Loucy (cell line): ENCODE results near the gene HK1.
"Not testable (repeated sequence)": the region's sequence is repeated elsewhere in the genome, so short reads cannot be mapped to it uniquely, and the experiment has no call there.

Experiments
- H2AFZ ChIP-seq: fragments of 200-600 bp; sonication (generic); 2 replicates; pipeline ENCODE4 v1.6.0; 2016; ENCODE audit warnings: antibody characterized with exemption, mild to moderate bottlenecking, low read length, moderate library complexity
- H3F3A ChIP-seq: fragments of 200-600 bp; 2 replicates; pipeline ENCODE4 v1.6.0; 2016; ENCODE audit warnings: antibody characterized with exemption, low read depth, mild to moderate bottlenecking
- H3K27me3 ChIP-seq: fragments of 200-600 bp; sonication (generic); 2 replicates; pipeline ENCODE4 v1.6.1; 2014; ENCODE audit warnings: low read length, mild to moderate bottlenecking; ENCODE audit not compliant: insufficient read depth, poor library complexity, severe bottlenecking
- H3K36me3 ChIP-seq: fragments of 200-600 bp; sonication (generic); 2 replicates; pipeline ENCODE4 v1.6.1; 2016; ENCODE audit warnings: low read length; ENCODE audit not compliant: insufficient read depth
- H3K4me1 ChIP-seq: fragments of 200-600 bp; sonication (generic); 2 replicates; pipeline ENCODE4 v1.5.1; 2014; ENCODE audit warnings: low read length, mild to moderate bottlenecking; ENCODE audit not compliant: insufficient read depth, poor library complexity, severe bottlenecking
- H3K4me2 ChIP-seq: fragments of 200-600 bp; sonication (generic); 2 replicates; pipeline ENCODE4 v1.6.0; 2014; ENCODE audit warnings: antibody characterized with exemption, low read length, low read depth, mild to moderate bottlenecking; ENCODE audit not compliant: poor library complexity, severe bottlenecking
- H3K4me3 ChIP-seq: fragments of 200-600 bp; sonication (generic); 2 replicates; pipeline ENCODE4 v1.5.1; 2014; ENCODE audit warnings: low read length, mild to moderate bottlenecking, mixed read lengths; ENCODE audit not compliant: poor library complexity, severe bottlenecking
- H3K79me2 ChIP-seq: fragments of 200-600 bp; sonication (generic); 2 replicates; pipeline ENCODE4 v1.6.1; 2014; ENCODE audit warnings: low read length; ENCODE audit not compliant: insufficient read depth
- H3K9ac ChIP-seq: fragments of 200-600 bp; sonication (generic); 2 replicates; pipeline ENCODE4 v1.6.0; 2014; ENCODE audit warnings: mild to moderate bottlenecking, low read depth, low read length, moderate library complexity; ENCODE audit not compliant: poor library complexity, severe bottlenecking
- H3K9me2 ChIP-seq: fragments of 200-600 bp; sonication (generic); replicated peaks from 2 replicates; pipeline ENCODE4 v1.6.1; 2016; ENCODE audit warnings: low read depth, low read length, mixed read lengths
- H3K9me3 ChIP-seq: fragments of 200-600 bp; sonication (generic); 2 replicates; pipeline ENCODE4 v1.6.1; 2014; ENCODE audit warnings: mild to moderate bottlenecking, antibody characterized with exemption, low read length, low read depth; ENCODE audit not compliant: insufficient read depth
- H4K20me1 ChIP-seq: fragments of 200-600 bp; sonication (generic); 2 replicates; pipeline ENCODE4 v1.6.0; 2014; ENCODE audit warnings: antibody characterized with exemption, low read length, mild to moderate bottlenecking; ENCODE audit not compliant: insufficient read depth, poor library complexity, severe bottlenecking
- EZH2phosphoT487 ChIP-seq: fragments of 200-600 bp; IDR thresholded peaks from 2 replicates; pipeline ENCODE4 v1.6.1; 2018; ENCODE audit warnings: antibody characterized with exemption, mild to moderate bottlenecking, moderate library complexity, borderline replicate concordance
- TF ChIP-seq, protein P1 (sequence below): fragments of 200-600 bp; sonication (generic); conservative IDR thresholded peaks from 2 replicates; pipeline ENCODE4 v1.5.1; 2014; ENCODE audit warnings: mild to moderate bottlenecking, antibody characterized with exemption, low read length

HK1 gene

DNA sequence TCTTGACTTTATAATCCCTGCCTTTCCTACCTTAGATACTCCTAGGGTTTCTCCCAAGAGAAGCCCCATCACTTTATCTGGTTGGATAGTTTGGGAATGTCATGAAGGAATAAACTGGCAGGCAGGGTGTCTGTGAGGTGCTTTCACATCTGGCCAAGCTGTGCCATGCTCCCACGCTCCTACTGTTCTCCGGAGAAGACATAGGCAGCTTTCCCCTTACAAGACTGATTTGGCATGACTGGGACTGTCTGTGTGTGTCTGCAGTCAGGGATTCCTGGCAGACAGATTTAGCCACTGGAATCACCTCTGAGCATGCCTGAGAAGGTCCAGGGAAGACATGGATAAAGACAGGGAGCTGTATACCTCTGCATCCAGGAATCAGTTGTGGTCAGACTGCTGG, 45.3 kb downstream of the HK1 start:
- H3K36me3 ChIP-seq: no peaks in the 10 kb centered on the region
- H3K9me2 ChIP-seq: no peaks in the 10 kb centered on the region
- no peak overlapping the region for H2AFZ ChIP-seq
- peaks cover 57% of the 10 kb centered on the region for H3K4me1 ChIP-seq
- H3K4me3 ChIP-seq: peak overlapping the region; percentile 17
- no peaks in the 10 kb centered on the region for H3K27me3 ChIP-seq
- peak overlapping the region; percentile 54 for H3K4me2 ChIP-seq
- peaks cover 61% of the 10 kb centered on the region for H4K20me1 ChIP-seq
- peak overlapping the region; percentile 8 for H3K9ac ChIP-seq
- no peaks in the 10 kb centered on the region for H3F3A ChIP-seq
- no peak for TF ChIP-seq EZH2phosphoT487
- TF ChIP-seq, protein P1, sequence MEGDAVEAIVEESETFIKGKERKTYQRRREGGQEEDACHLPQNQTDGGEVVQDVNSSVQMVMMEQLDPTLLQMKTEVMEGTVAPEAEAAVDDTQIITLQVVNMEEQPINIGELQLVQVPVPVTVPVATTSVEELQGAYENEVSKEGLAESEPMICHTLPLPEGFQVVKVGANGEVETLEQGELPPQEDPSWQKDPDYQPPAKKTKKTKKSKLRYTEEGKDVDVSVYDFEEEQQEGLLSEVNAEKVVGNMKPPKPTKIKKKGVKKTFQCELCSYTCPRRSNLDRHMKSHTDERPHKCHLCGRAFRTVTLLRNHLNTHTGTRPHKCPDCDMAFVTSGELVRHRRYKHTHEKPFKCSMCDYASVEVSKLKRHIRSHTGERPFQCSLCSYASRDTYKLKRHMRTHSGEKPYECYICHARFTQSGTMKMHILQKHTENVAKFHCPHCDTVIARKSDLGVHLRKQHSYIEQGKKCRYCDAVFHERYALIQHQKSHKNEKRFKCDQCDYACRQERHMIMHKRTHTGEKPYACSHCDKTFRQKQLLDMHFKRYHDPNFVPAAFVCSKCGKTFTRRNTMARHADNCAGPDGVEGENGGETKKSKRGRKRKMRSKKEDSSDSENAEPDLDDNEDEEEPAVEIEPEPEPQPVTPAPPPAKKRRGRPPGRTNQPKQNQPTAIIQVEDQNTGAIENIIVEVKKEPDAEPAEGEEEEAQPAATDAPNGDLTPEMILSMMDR: no peak
- H3K9me3 ChIP-seq: no peaks in the 10 kb centered on the region
- peaks cover 99% of the 10 kb centered on the region for H3K79me2 ChIP-seq

DNA sequence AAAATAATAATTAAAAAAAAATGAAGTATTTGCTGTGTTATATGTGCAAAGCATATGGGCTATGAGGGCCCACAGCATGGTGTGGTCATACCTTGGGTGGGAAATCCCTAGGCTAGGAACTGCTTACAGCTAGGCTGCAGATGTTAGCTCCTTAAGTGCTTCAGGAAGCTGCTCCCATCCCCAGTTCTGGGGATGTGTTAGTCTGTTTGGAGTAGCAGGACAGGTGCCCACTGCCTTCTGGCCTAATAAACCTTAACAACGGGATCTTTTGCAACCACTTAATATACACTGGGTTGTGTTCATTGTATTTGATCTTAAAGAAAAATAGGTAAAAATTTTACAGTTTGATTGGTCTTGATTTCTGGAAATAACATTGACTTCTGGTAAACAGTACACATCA, 46.3 kb downstream of the HK1 start:
- Histone ChIP-seq H2AFZ (no peak overlapping the region), H3K9ac (no peak overlapping the region), H4K20me1 (peaks cover 55% of the 10 kb centered on the region), H3K4me1 (peaks cover 57% of the 10 kb centered on the region), H3K4me3 (no peak overlapping the region), H3K9me2 (no peaks in the 10 kb centered on the region), H3K36me3 (no peaks in the 10 kb centered on the region; the same call in 1 of the 2 replicates), H3K79me2 (peaks cover 100% of the 10 kb centered on the region), H3F3A (no peaks in the 10 kb centered on the region), H3K27me3 (no peaks in the 10 kb centered on the region), H3K9me3 (no peaks in the 10 kb centered on the region), H3K4me2 (peak overlapping the region; percentile 27)
- TF ChIP-seq, protein P1: no peak
- TF ChIP-seq EZH2phosphoT487: no peak

DNA sequence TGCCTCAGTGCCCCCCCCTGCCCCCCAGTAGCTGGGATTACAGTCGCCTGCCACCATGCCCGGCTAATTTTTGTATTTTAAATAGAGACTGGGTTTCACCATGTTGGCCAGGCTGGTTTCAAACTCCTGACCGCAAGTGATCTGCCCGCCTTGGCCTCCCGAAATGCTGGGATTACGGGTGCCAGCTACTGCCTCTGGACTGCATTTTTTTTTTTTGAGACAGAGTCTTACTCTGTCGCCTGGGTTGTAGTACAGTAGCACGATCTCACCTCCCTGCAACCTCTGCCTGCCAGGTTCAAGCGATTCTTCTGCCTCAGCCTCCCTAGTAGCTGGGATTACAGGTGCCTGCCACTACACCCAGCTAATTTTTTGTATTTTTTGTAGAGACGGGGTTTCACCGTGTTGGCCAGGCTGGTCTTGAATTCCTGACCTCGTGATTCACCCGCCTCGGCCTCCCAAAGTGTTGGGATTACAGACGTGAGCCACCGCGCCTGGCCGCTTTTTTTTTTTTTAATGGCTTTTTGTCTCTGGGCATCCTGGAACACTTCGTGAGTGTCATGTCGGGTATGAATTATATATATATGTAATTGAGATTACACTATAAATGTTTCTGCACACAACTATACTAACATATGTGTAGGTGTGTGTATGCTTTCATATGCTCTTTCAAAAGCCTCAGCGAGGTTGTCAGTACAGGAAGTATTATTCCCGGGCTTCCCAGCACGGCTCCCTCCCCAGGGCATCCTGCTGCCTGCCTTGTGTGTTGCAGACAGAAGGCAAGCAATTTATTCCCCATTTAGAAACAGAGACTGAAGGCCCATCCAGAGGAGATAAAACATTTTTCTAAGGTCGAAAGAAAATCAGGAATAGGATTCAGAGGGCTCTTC, 47.6 kb downstream of the HK1 start:
- H3K9me3 ChIP-seq, H3K27me3 ChIP-seq, H3K4me3 ChIP-seq, H3F3A ChIP-seq, H3K36me3 ChIP-seq, H3K4me2 ChIP-seq, H3K9me2 ChIP-seq, H3K9ac ChIP-seq, H2AFZ ChIP-seq: not testable (repeated sequence)
- H4K20me1 ChIP-seq: peaks cover 42% of the 10 kb centered on the region
- H3K4me1 ChIP-seq: peaks cover 44% of the 10 kb centered on the region
- peaks cover 100% of the 10 kb centered on the region for H3K79me2 ChIP-seq
